ENCODE results near the gene MYZAP.

MYZAP gene

GRCh38 chr15:57554063-57554811 lies 37.5 kb upstream of the MYZAP start:
- H3K4me3 ChIP-seq (replicated peaks in 1 of 2; ENCODE audit: low read depth in 2 of 2, low read length in 2 of 2) = no peak overlapping the region
- DNase-seq (ENCODE audit: low read depth in 2 of 2) = peak in 1 of 2 donors; percentile 56
- no peak for TF ChIP-seq CTCF (IDR thresholded peaks at IDR 0.05; ENCODE audit: low read depth, low read length)

DNA sequence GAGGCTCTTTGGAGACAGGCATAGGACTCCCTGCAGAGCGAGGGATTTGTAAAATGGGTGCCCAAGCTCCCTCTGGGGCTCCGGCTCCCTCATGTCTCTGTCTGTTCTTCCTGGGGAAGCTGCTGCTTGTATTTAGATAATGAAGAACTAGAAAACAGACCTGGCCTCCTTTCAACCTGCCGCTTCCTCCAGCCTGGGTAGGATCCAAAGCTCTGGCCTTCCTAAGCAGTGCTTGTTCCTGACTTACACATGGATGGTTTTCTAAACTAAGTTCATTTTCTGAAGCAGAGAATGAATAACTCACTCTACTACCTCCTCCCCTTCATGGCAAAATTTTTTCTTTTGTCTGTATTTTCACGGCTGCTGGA lies 36.9 kb upstream of the MYZAP start:
- no peak overlapping the region for H3K4me3 ChIP-seq (replicated peaks in 1 of 2; ENCODE audit: low read depth in 2 of 2, low read length in 2 of 2)
- DNase-seq (ENCODE audit: low read depth in 2 of 2) = no peak
- no peak for TF ChIP-seq CTCF (IDR thresholded peaks at IDR 0.05; ENCODE audit: low read depth, low read length)

DNA sequence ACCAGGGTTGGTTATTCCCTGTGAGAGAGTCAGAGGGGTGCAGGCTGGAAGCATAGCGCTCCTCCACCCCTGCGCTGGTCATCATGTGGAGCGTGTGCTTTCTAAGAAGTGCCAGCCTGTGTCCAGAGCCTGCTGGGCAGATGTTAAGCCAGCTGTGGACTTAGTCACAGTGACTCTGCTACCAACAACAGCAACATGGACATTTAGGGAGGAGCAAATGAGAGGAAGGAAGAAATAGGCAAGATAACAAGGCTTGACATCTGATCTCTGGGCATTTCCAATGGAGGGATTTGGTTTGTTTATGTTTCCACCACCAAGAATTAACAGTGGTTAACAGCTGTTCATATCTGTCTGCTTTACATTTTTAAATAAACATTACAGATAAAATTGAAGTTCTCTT lies 36.4 kb upstream of the MYZAP start:
- no peak overlapping the region for H3K4me3 ChIP-seq (replicated peaks in 1 of 2; ENCODE audit: low read depth in 2 of 2, low read length in 2 of 2)
- DNase-seq (ENCODE audit: low read depth in 2 of 2) = peak in 1 of 2 donors; percentile 35
- no peak for TF ChIP-seq CTCF (IDR thresholded peaks at IDR 0.05; ENCODE audit: low read depth, low read length)

DNA sequence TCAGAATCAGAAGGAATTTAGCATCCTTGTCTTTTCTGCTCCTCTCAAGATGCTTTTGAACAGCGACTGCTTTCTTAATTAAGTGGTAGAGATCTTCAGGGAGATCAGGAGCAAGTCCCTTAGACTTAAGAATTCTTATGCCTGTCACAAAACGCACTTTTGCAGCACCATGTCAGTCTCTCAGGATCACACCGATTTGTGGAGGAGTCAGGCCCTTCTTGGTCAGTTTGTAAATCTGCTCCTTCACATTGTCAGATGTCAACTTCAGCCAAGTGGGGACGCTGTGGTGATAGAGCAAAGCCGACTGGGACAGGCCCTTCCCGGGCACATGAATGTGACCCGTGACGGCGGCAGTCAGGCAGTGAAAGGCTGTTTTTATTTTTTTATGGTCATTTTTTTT lies 35.7 kb upstream of the MYZAP start:
- no peak overlapping the region for H3K4me3 ChIP-seq (replicated peaks in 1 of 2; ENCODE audit: low read depth in 2 of 2, low read length in 2 of 2)
- no peak for DNase-seq (ENCODE audit: low read depth in 2 of 2)
- TF ChIP-seq CTCF (IDR thresholded peaks at IDR 0.05; ENCODE audit: low read depth, low read length) = no peak

DNA sequence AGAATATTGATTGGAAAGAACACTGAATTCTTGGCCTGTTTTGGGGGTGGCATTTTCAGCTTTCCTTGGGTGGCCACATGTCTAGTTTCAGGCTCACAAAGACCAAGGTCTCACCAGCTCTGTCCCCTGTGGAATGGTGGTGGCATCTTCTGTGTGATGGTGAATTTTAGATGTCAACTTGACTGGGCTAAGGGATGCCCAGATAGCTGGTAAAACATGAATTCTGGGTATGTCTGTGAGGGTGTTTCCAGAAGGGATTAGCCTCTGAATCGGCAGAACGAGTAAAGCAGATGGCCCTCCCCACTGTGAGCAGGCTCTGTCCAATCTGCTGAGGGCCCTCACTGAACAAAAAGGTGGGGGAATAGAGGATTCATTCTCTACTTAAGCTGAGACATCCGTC lies 34.4 kb upstream of the MYZAP start:
- TF ChIP-seq CTCF (IDR thresholded peaks at IDR 0.05; ENCODE audit: low read depth, low read length) = no peak
- H3K4me3 ChIP-seq (replicated peaks in 1 of 2; ENCODE audit: low read depth in 2 of 2, low read length in 2 of 2) = no peak overlapping the region
- no peak for DNase-seq (ENCODE audit: low read depth in 2 of 2)

DNA sequence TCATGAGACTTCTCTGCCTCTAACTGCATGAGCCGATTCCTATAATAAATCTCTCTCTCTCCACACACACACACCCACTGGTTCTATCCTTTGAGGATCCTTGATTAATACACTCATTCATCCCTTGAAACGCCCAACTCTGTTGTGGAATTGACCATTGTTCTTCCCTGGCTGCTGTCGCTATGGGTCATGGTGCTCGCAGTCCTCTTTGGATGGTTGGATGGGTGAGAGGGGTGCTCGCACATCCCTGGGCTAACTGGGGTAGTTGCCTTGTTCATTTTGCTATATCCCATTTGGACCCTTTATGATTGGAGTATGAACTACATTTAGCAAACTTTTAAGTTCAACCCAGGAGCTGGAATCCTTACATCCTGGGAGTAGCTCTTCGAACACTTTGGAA lies 33.9 kb upstream of the MYZAP start:
- DNase-seq (ENCODE audit: low read depth in 2 of 2) = no peak
- no peak for TF ChIP-seq CTCF (IDR thresholded peaks at IDR 0.05; ENCODE audit: low read depth, low read length)
- no peak overlapping the region for H3K4me3 ChIP-seq (replicated peaks in 1 of 2; ENCODE audit: low read depth in 2 of 2, low read length in 2 of 2)

DNA sequence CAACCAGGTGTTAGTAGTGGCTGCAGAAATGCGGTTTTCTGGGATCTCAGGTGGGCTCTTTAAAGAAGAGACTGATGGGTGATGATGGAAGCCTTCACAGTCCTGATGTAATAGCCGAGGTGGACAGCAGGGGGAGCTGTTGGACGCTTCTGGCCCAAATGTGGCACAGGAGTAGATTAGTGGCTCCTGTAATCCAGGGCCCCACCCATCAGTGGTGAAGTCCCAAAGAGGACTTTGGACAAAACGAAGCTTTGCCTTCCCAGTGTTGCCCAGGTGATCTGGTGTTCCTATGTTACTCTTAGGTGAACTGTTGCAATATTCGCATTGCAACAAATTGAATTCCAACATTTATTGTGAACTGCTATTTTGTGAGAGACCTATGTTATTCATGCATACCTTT lies 31.8 kb upstream of the MYZAP start:
- peak; percentile 89 for TF ChIP-seq CTCF (IDR thresholded peaks at IDR 0.05; ENCODE audit: low read depth, low read length)
- peak; percentile 47 to 67 for DNase-seq (ENCODE audit: low read depth in 2 of 2)
- no peak overlapping the region for H3K4me3 ChIP-seq (replicated peaks in 1 of 2; ENCODE audit: low read depth in 2 of 2, low read length in 2 of 2)

Data from cardiac fibroblast (primary cell).